Activated effector memory CD4-positive, alpha-beta T cell treated with anti-CD3 and anti-CD28 coated beads, Interleukin-2, amount 50 U/mL, for 16 hours (primary cell): Measurements from ENCODE around the gene SELENOO.
A peak's percentile ranks its signal among the peaks of the same experiment; 100 is the strongest.

Experiments used
- DNase-seq: peaks from one replicate; pipeline ENCODE4 v3.0.0-alpha.2; 2020

Gene SELENOO

GRCh38 chr22:50243685-50244419 lies 43.0 kb downstream of the SELENOO start:
- DNase-seq: no peak

DNA sequence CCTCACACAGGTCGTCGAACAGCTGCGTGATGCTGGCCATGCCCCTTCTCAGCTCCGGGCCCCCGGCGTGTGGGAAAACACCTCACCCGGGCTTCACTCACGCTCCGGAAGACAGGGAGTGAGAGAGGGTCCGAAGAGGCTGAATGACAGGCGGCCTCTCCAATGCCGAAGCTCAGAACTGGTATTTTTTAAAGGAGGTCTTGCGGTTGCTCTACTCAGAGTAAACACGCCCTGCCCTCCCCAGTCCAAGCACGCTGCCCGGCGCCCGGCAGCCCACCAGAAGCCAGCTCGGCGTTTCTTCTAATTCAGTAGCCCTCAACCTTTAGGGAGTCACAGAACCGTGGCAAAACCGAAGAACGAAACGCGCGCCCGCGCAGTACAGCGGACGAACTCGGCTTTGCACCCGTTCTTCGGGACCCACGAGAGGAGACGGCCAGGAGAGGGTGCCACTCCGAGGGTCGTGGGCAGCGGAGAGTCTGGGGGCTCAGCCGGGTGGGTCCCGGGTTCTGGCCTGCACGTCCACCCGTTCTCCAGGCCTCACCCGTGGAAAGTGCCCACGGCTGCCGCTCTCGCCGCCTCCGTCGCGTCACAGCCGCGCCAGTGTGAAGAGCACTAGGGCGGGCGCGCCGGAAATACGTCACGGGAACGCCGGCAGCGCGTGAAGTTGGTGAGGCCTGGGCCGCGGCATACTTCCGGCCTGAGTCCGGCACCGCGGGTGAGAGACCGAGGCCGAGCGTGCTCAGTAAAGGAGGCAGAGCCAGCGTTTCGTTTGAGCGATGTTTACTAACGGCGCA lies 43.8 kb downstream of the SELENOO start, which contains the start of gene TUBGCP6:
Gene TUBGCP6, minus strand, starts transcription at position 604 of the 794 bp plus-strand sequence. Its CDS starts 564 bp downstream, at position 40.
- peak; percentile 98 for DNase-seq

- DNase-seq: no peak
Measured at GRCh38 chr22:50245214-50246072, 44.6 kb downstream of the SELENOO start.

- no peak for DNase-seq
Measured at GRCh38 chr22:50246242-50247175, 45.7 kb downstream of the SELENOO start.

- peak; percentile 81 for DNase-seq
Measured at GRCh38 chr22:50247748-50248147, 46.9 kb downstream of the SELENOO start.

- no peak for DNase-seq
Measured at GRCh38 chr22:50248196-50249081, 47.6 kb downstream of the SELENOO start.

DNA sequence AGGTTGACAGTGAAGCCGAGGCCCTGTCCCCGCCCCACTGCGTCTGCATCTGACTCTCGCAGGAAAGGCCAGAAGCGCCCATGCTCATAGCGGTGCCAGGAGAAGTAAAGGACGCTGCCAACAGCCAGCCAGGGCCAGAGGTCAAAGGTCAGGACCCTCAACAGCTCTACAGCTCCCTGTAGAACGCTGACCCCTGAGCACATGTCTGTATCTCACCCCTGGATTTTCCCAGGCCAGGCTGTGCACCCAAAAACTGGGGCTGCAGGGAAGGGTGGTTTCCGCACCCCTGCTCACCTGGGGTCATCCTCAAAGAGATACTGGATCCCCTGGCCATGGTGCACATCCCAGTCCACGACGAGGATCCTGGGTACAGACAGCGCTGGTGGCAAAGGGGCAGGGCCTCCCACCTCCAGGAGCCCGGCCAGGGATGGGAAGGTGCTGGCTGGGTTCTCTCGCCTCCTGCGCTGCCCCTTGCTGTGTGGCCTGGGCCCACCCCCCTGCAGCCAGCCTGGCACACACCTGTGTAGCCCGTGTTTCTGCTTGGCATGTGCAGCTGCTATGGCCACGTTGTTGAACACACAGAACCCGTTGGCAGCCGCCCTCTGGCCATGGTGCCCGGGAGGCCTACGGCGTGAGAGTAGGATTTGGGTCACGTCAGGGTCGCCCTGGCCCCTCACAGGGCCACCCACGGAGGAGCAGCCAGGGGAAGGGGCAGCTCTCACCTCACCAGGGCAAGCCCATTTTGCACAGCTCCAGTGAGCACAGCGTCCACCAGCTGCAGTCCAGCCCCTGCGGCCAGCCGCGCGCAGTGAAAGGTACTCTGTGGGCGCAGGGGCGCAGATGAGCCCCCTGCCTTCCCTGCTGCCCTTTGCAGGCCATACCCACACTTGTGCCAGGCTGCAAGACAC lies 48.8 kb downstream of the SELENOO start:
- no peak for DNase-seq

GRCh38 chr22:50250249-50250554 lies 49.4 kb downstream of the SELENOO start:
- DNase-seq: no peak

GRCh38 chr22:50250555-50251476 lies 50.0 kb downstream of the SELENOO start, which contains the start of gene HDAC10:
Gene HDAC10, minus strand, starts transcription at chr22:50251265. Its CDS starts 233 bp downstream, at chr22:50251032.
- peak; percentile 92 for DNase-seq

- DNase-seq: no peak
Measured at GRCh38 chr22:50251477-50252081, 50.8 kb downstream of the SELENOO start.

GRCh38 chr22:50252082-50253045 lies 51.6 kb downstream of the SELENOO start:
- peak; percentile 90 for DNase-seq

DNA sequence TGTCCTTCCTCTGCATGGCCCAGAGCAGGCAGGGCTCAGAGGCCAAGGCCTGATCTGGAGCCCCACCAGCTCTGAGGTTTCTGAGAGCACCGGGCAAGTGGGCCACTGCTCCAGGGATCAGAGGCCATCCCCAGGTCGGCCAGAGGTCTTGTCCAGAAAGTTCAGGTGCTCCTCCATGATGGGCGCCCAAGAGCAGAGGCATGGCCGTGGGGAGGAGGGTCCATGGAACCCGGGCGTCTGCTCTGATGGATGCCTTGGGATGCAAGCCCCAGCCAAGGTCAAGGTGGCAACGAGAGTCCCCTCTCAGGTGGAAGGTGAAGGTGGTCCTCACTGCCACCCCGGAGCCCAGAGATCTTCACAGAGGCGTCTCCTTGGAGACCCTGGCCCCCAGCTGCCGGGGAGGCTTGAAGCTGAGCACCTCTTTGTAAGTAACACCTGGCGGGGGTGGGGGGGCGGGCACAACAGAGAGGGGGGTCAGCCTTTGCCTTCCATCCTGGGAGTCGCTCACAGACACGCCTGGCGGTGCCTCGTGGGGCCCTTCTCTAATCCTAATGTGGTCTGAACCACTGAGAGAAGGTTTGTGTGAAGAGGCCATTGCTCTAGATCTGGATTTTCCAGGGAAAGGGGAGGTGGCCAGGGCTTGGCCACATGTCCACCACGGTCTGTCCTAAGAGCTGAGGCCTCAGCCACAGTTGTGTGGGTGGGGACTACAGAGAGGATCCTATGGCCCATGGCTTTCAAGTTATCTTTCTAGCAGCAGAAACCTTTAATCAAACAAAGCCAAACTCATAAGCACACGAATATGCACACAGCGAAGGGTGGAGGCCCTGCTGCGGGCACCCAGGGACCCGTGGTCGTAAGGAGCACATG lies 52.5 kb downstream of the SELENOO start:
- no peak for DNase-seq

DNA sequence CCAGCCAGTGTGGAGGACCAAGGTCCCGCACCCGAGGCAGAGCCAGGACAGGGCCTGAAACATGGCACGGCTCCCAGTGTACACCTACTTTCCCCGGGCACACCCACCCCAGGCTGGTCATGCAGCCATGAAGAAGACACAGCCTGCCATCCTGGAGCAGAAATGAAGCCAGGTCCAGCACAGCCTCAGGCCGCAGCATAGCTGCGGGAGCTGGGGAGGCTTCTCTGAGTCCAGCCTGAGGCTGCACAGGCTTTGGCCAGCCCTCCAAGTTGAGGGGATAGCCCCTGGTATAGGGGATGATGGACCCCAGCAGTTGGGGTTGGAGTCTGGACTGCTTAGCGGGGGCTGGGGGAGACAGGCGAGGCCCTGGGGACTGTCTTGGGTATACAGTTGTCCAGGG lies 53.1 kb downstream of the SELENOO start:
- no peak for DNase-seq

DNA sequence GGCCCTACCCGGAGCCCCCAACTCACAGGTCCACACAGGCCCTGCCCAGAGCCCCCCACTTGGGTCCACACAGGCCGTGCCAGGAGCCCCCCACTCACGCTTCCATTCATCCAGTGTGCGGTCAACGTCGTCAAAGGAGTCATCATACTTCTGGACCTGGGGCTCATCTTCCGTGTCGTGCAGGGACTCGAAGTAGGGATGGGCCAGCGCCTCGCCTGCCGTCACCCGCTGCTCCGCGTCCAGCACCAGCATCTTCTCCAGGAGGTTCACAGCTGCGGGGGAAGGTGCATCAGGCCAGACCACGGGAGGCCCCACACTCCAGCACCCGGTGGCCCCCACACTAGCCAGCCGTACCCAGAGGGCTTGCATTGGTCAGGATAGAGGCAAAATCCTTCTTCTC lies 54.3 kb downstream of the SELENOO start:
- no peak for DNase-seq

GRCh38 chr22:50255607-50256006 lies 54.8 kb downstream of the SELENOO start:
- no peak for DNase-seq

DNA sequence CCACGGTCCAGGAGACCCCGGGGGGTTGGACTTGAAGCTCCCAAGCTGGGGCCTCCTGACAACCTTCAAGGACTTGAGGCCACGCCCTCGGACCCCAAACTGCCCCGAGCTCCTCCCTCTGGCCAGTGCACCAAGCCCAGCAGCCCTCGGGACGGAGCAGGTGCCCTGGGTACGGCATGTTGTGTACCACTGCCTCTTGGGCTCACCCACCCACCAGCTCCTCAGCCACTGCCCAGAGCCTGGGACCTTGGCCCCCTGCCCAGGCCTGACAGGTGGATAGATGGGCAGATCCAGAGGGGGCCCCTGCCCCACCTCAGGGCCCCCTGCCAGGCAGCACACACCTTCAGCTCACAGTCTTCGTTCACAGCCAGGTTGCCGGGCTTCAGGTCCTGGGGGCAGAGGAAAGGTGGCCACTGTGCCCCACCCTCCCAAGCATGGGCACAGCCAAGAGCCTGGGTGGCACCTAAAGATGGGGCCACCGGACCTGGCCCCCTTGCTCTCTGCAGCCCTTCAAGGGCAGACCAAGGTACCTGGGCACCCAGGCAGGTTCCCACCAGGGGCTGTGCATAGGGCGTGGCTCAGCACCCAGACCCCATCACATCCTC lies 55.5 kb downstream of the SELENOO start:
- no peak for DNase-seq
